ENCODE results near the gene SMKR1. TPM values are rescaled to one million over a fixed set of nuclear protein-coding genes. Genes with fewer than 3 reads are reported as not detected.

SMKR1 gene
- total and polyA plus RNA-seq, 10 donors, result 0.91 to 2.2 (median 1.4) TPM; not detected in 5

GRCh38 chr7:129492391-129492790 is 9.9 kb upstream of the SMKR1 start:
- Histone ChIP-seq H3K36me3 (no peaks in the 10 kb centered on the region), H3K4me1 (no peaks in the 10 kb centered on the region), H3K27ac (no peak overlapping the region), H3K27me3 (replicated peaks in 1 of 7) (no peaks in the 10 kb centered on the region), H3K9me3 (no peaks in the 10 kb centered on the region), H3K4me3 (no peak overlapping the region)
- TF ChIP-seq CTCF (IDR thresholded peaks at IDR 0.05 in 8 of 11, conservative IDR thresholded peaks at IDR 0.05 in 3 of 11) (no peak), POLR2A (IDR thresholded peaks at IDR 0.05) (no peak), POLR2AphosphoS5 (IDR thresholded peaks at IDR 0.05) (no peak)
- 84 to 92% (median 89%) methylated on average over 2 of the region's 2 CpGs for WGBS, 5 donors
- DNase-seq, result no peak
- intact Hi-C loops (cut with DNase I; ENCODE audit: low total_unique reads), result no loop called here

- Histone ChIP-seq H3K4me1 (no peaks in the 10 kb centered on the region), H3K36me3 (no peaks in the 10 kb centered on the region), H3K27ac (no peak overlapping the region), H3K9me3 (no peaks in the 10 kb centered on the region), H3K4me3 (no peak overlapping the region), H3K27me3 (replicated peaks in 1 of 7) (no peaks in the 10 kb centered on the region)
- whole genome bisulfite sequencing, 5 donors, result 67 to 88% (median 78%) methylated on average over 1 of the region's 1 CpG
- TF ChIP-seq CTCF (IDR thresholded peaks at IDR 0.05 in 8 of 11, conservative IDR thresholded peaks at IDR 0.05 in 3 of 11), result no peak
- no peak for TF ChIP-seq POLR2A (IDR thresholded peaks at IDR 0.05)
- no peak for TF ChIP-seq POLR2AphosphoS5 (IDR thresholded peaks at IDR 0.05)
- no peak for DNase-seq
- intact Hi-C loops (cut with DNase I; ENCODE audit: low total_unique reads), result no loop called here
These were observed 8.8 kb upstream of the SMKR1 start for GRCh38 chr7:129493555-129493954.

GRCh38 chr7:129494041-129494440 is 8.3 kb upstream of the SMKR1 start:
- H3K9me3 ChIP-seq, result no peaks in the 10 kb centered on the region
- no peaks in the 10 kb centered on the region for H3K27me3 ChIP-seq (replicated peaks in 1 of 7)
- H3K4me3 ChIP-seq, result no peak overlapping the region
- no peak overlapping the region for H3K27ac ChIP-seq
- DNase-seq, result no peak
- TF ChIP-seq POLR2AphosphoS5 (IDR thresholded peaks at IDR 0.05), result no peak
- no peak for TF ChIP-seq CTCF (IDR thresholded peaks at IDR 0.05 in 8 of 11, conservative IDR thresholded peaks at IDR 0.05 in 3 of 11)
- no peak for TF ChIP-seq POLR2A (IDR thresholded peaks at IDR 0.05)
- intact Hi-C loops (cut with DNase I; ENCODE audit: low total_unique reads), result no loop called here
- whole genome bisulfite sequencing, 5 donors, result 66 to 78% (median 73%) methylated on average over 5 of the region's 5 CpGs
- H3K4me1 ChIP-seq, result no peaks in the 10 kb centered on the region
- no peaks in the 10 kb centered on the region for H3K36me3 ChIP-seq

- TF ChIP-seq POLR2AphosphoS5 (IDR thresholded peaks at IDR 0.05) (no peak), CTCF (IDR thresholded peaks at IDR 0.05 in 8 of 11, conservative IDR thresholded peaks at IDR 0.05 in 3 of 11) (no peak), POLR2A (IDR thresholded peaks at IDR 0.05) (no peak)
- intact Hi-C loops (cut with DNase I; ENCODE audit: low total_unique reads), result no loop called here
- Histone ChIP-seq H3K36me3 (no peaks in the 10 kb centered on the region), H3K27me3 (replicated peaks in 1 of 7) (no peaks in the 10 kb centered on the region), H3K4me1 (no peaks in the 10 kb centered on the region), H3K9me3 (no peaks in the 10 kb centered on the region), H3K4me3 (no peak overlapping the region), H3K27ac (no peak overlapping the region)
- no peak for DNase-seq
- WGBS, 5 donors, result 55 to 79% (median 68%) methylated on average over 1 of the region's 1 CpG
These were observed 6.3 kb upstream of the SMKR1 start for GRCh38 chr7:129495987-129496386.

All from spleen (tissue), 11 donors.